HCT116 (cell line): ENCODE results near the gene MYLK. TPM values are rescaled to one million over a fixed set of nuclear protein-coding genes. Genes with fewer than 3 reads are reported as not detected.

Experiments
- ATAC-seq: fragments of 200-7000 bp; cut with Tn5 transposase; 2 replicates; pipeline ENCODE4 v1.9.1; 2020; ENCODE audit warnings: mild to moderate bottlenecking, moderate library complexity
- BruUV-seq: library from RNA; stranded (reverse); fragments of 400-500 nt; replicated peaks from 2 replicates; lab custom pipeline; 2021; lab: Mats Ljungman, UMichigan
- CTCF ChIA-PET: fragments of 300-600 bp; sonication (Branson Sonifier 250); formaldehyde crosslinking; loops from one replicate; lab custom pipeline; 2021; ENCODE audit warnings: antibody characterized with exemption; lab: Charles Lee
- POLR2A ChIA-PET: fragments of 300-600, 350-600 bp; sonication (Branson Sonifier 250); formaldehyde crosslinking; loops from one replicate; lab custom pipeline; 2021; ENCODE audit warnings: antibody characterized with exemption; lab: Charles Lee
- RAD21 ChIA-PET, 2 experiments: fragments of 300-600 bp; sonication (Branson Sonifier 250); formaldehyde crosslinking; loops; one replicate each; lab custom pipeline; 2023; ENCODE audit warnings: low total read pairs in 2 of 2; ENCODE audit not compliant: uncharacterized antibody in 2 of 2, unreplicated experiment in 2 of 2, low non-redundant PET in 1 of 2; lab: Charles Lee
- DNase-seq: peaks from one replicate; pipeline ENCODE4 v3.0.0-alpha.2; 2010; ENCODE audit warnings: low read depth, low spot score
- H2AFZ ChIP-seq: fragments of 200-600 bp; shearing (Covaris generic), sonication (generic); 2 replicates; pipeline ENCODE4 v1.6.1; 2017; ENCODE audit warnings: low read depth, mixed run types, mixed read lengths, antibody characterized with exemption, low read length; ENCODE audit not compliant: poor library complexity, severe bottlenecking
- H3K27ac ChIP-seq: 2 replicates; pipeline ENCODE4 v1.5.1; 2012; ENCODE audit warnings: low read depth, low read length
- H3K27me3 ChIP-seq: fragments of 200-600 bp; sonication (generic); 2 replicates; pipeline ENCODE4 v1.6.1; 2016; ENCODE audit warnings: mixed run types, low read length, mixed read lengths; ENCODE audit not compliant: insufficient read depth
- H3K36me3 ChIP-seq, 2 experiments: fragments of 200-500 bp in 1 of 2; fragments of 200-600 bp in 1 of 2; sonication (Bioruptor generic) in 1 of 2; sonication (generic) in 1 of 2; 2 replicates each; pipeline versions ENCODE4 v1.5.1 to v1.6.1; 2014 to 2016; ENCODE audit warnings: low read length in 2 of 2, inconsistent platforms in 1 of 2, mixed read lengths in 1 of 2, mixed run types in 1 of 2; ENCODE audit not compliant: insufficient read depth in 2 of 2, control insufficient read depth in 1 of 2
- H3K4me1 ChIP-seq, 2 experiments: fragments of 200-600 bp in 1 of 2; sonication (generic) in 1 of 2; 2 replicates each; pipeline versions ENCODE4 v1.5.1 to v1.6.1; 2012 to 2017; ENCODE audit warnings: low read length in 2 of 2, inconsistent platforms in 1 of 2, mild to moderate bottlenecking in 1 of 2, mixed read lengths in 1 of 2, mixed run types in 1 of 2, moderate library complexity in 1 of 2; ENCODE audit not compliant: insufficient read depth in 2 of 2, control insufficient read depth in 1 of 2
- H3K4me2 ChIP-seq: fragments of 200-600 bp; sonication (generic); 2 replicates; pipeline ENCODE4 v1.6.1; 2017; ENCODE audit warnings: mixed run types, low read length, mixed read lengths
- H3K4me3 ChIP-seq, 2 experiments: fragments of 200-600 bp in 1 of 2; sonication (generic) in 1 of 2; replicated peaks in 1 of 2; 2 replicates each; pipeline ENCODE4 v1.5.1; 2011 to 2016; ENCODE audit warnings: low read length in 2 of 2, control low read depth in 1 of 2, low read depth in 1 of 2, mild to moderate bottlenecking in 1 of 2, mixed read lengths in 1 of 2, mixed run types in 1 of 2
- H3K79me2 ChIP-seq: fragments of 200-600 bp; sonication (generic); 2 replicates; pipeline ENCODE4 v1.6.1; 2017; ENCODE audit warnings: mild to moderate bottlenecking, mixed run types, low read length, moderate library complexity, mixed read lengths; ENCODE audit not compliant: insufficient read depth
- H3K9ac ChIP-seq: fragments of 200-600 bp; sonication (generic); 2 replicates; pipeline ENCODE4 v1.6.1; 2016; ENCODE audit warnings: low read length, mixed read lengths
- H3K9me2 ChIP-seq: fragments of 200-600 bp; sonication (generic), shearing (Covaris generic); 2 replicates; pipeline ENCODE4 v1.6.1; 2017; ENCODE audit warnings: mixed run types, mild to moderate bottlenecking, moderate library complexity; ENCODE audit not compliant: insufficient read depth
- H3K9me3 ChIP-seq, 2 experiments: fragments of 200-500 bp in 1 of 2; fragments of 200-600 bp in 1 of 2; sonication (Bioruptor generic) in 1 of 2; sonication (generic) in 1 of 2; 2 replicates each; pipeline ENCODE4 v1.6.1; 2014 to 2017; ENCODE audit warnings: low read length in 2 of 2, mixed read lengths in 2 of 2, inconsistent platforms in 1 of 2, low read depth in 1 of 2, mild to moderate bottlenecking in 1 of 2, mixed run types in 1 of 2, moderate library complexity in 1 of 2; ENCODE audit not compliant: control insufficient read depth in 1 of 2, insufficient read depth in 1 of 2
- H4K20me1 ChIP-seq: fragments of 200-600 bp; sonication (generic), shearing (Covaris generic); 2 replicates; pipeline ENCODE4 v1.6.1; 2017; ENCODE audit warnings: mixed run types, mild to moderate bottlenecking, moderate library complexity; ENCODE audit not compliant: insufficient read depth
- ATF3 ChIP-seq: IDR thresholded peaks from 2 replicates; pipeline ENCODE4 v1.6.1; 2012
- CBX3 ChIP-seq: IDR thresholded peaks from 2 replicates; pipeline ENCODE4 v1.6.1; 2012; ENCODE audit warnings: low read depth
- CEBPB ChIP-seq: IDR thresholded peaks from 2 replicates; pipeline ENCODE4 v1.6.1; 2012; ENCODE audit warnings: low read depth
- CTCF ChIP-seq, 3 experiments: fragments of 200-600 bp in 1 of 3; sonication (generic) in 1 of 3; IDR thresholded peaks in 2 of 3; conservative IDR thresholded peaks in 1 of 3; 2 replicates each; pipeline ENCODE4 v1.5.1; 2012 to 2017; ENCODE audit warnings: low read depth in 2 of 3, low read length in 2 of 3, antibody characterized with exemption in 1 of 3, borderline replicate concordance in 1 of 3, control low read depth in 1 of 3, mild to moderate bottlenecking in 1 of 3, mixed read lengths in 1 of 3, mixed run types in 1 of 3, moderate library complexity in 1 of 3; ENCODE audit not compliant: insufficient read depth in 1 of 3
- EGR1 ChIP-seq: IDR thresholded peaks from 2 replicates; pipeline ENCODE4 v1.6.1; 2012; ENCODE audit warnings: low read depth
- ELF1 ChIP-seq: IDR thresholded peaks from 2 replicates; pipeline ENCODE4 v1.6.1; 2012; ENCODE audit warnings: low read depth, borderline replicate concordance
- EZH2 ChIP-seq: fragments of 200-600 bp; sonication (generic); IDR thresholded peaks from 2 replicates; pipeline ENCODE4 v1.6.1; 2017; ENCODE audit warnings: antibody characterized with exemption, mixed run types
- EZH2phosphoT487 ChIP-seq: fragments of 200-600 bp; IDR thresholded peaks from 2 replicates; pipeline ENCODE4 v1.6.1; 2018; ENCODE audit warnings: antibody characterized with exemption, borderline replicate concordance
- JUND ChIP-seq: IDR thresholded peaks from 2 replicates; pipeline ENCODE4 v1.6.1; 2012
- MAX ChIP-seq: IDR thresholded peaks from 2 replicates; pipeline ENCODE4 v1.6.1; 2012
- POLR2A ChIP-seq: IDR thresholded peaks from 2 replicates; pipeline ENCODE4 v1.7.0; 2011; ENCODE audit warnings: borderline replicate concordance; ENCODE audit not compliant: insufficient read depth, insufficient read length; ENCODE audit errors: extremely low read depth
- POLR2AphosphoS5 ChIP-seq: IDR thresholded peaks from 2 replicates; pipeline ENCODE4 v1.6.1; 2011; ENCODE audit warnings: mild to moderate bottlenecking, low read depth, low read length, moderate library complexity
- RAD21 ChIP-seq: IDR thresholded peaks from 2 replicates; pipeline ENCODE4 v1.6.1; 2012; ENCODE audit warnings: low read depth, mild to moderate bottlenecking
- REST ChIP-seq: IDR thresholded peaks from 2 replicates; pipeline ENCODE4 v1.6.1; 2012; ENCODE audit warnings: low read depth
- SIN3A ChIP-seq: IDR thresholded peaks from 2 replicates; pipeline ENCODE4 v1.6.1; 2012; ENCODE audit warnings: low read depth
- SP1 ChIP-seq: IDR thresholded peaks from 2 replicates; pipeline ENCODE4 v1.6.1; 2012; ENCODE audit warnings: low read depth
- TCF7L2 ChIP-seq: IDR thresholded peaks from 2 replicates; pipeline ENCODE4 v1.7.0; 2011; ENCODE audit warnings: borderline replicate concordance, inconsistent platforms; ENCODE audit not compliant: insufficient read depth, insufficient read length; ENCODE audit errors: extremely low read depth
- ZBTB33 ChIP-seq: IDR thresholded peaks from 2 replicates; pipeline ENCODE4 v1.6.1; 2011; ENCODE audit warnings: mild to moderate bottlenecking, low read length, moderate library complexity; ENCODE audit not compliant: insufficient replicate concordance; ENCODE audit errors: extremely low read depth
- ZFX ChIP-seq: fragments of 450-650 bp; IDR thresholded peaks from 2 replicates; pipeline ENCODE4 v1.6.1; 2017
- ZNF274 ChIP-seq: fragments of 200-500 bp; sonication (Bioruptor generic); IDR thresholded peaks from 2 replicates; pipeline ENCODE4 v1.6.1; 2014; ENCODE audit warnings: mild to moderate bottlenecking, low read depth, low read length, inconsistent platforms
- intact Hi-C: fragments of 100-400 bp; cut with micrococcal nuclease; formaldehyde crosslinking; loops from 2 replicates; pipeline ENCODE4 v1.10.0; 2022
- total RNA-seq: library from RNA; stranded (reverse); gene quantifications from one replicate; pipeline ENCODE4 v1.2.1, GENCODE V29; 2021; ENCODE audit not compliant: unreplicated experiment

MYLK gene
- total RNA-seq, 1 experiment from 2014 or later: 3.8 TPM

GRCh38 chr3:123920868-123921267, 36.7 kb upstream of the MYLK start:
- Histone ChIP-seq H3K4me2 (no peak overlapping the region), H3K4me3 (no peak overlapping the region)

More at GRCh38 chr3:123920868-123921267, 36.7 kb upstream of the MYLK start:
- CTCF ChIA-PET: no interaction called here
- TF ChIP-seq CTCF (IDR thresholded peaks at IDR 0.05 in 2 of 3, conservative IDR thresholded peaks at IDR 0.05 in 1 of 3; ENCODE audit: borderline replicate concordance in 1 of 3, insufficient read depth in 1 of 3, low read depth in 2 of 3, low read length in 2 of 3) (no peak), TCF7L2 (no peak), REST (no peak), ELF1 (no peak), MAX (no peak), EGR1 (no peak), CBX3 (no peak), POLR2A (no peak), ATF3 (no peak), POLR2AphosphoS5 (no peak), EZH2 (no peak), ZFX (no peak), RAD21 (no peak), ZBTB33 (no peak), ZNF274 (no peak), CEBPB (no peak), SIN3A (no peak), JUND (no peak), EZH2phosphoT487 (no peak), SP1 (no peak)
- TF ChIP-seq, all 23 proteins: peak for 0
- Histone ChIP-seq H3K36me3 (peaks cover 7 to 12% of the 10 kb centered on the region in 2 experiments; a peak in 2 of 4 replicates), H3K9me2 (no peaks in the 10 kb centered on the region), H3K79me2 (no peaks in the 10 kb centered on the region; the same call in 1 of the 2 replicates), H2AFZ (no peak overlapping the region), H3K9me3 (0 out of 4 replicates have a peak, but pooled peaks cover 0 to 3% of the 10 kb centered on the region in 2 experiments), H3K4me1 (no peaks in the 10 kb centered on the region), H3K27ac (no peak overlapping the region), H4K20me1 (no peaks in the 10 kb centered on the region), H3K27me3 (no peaks in the 10 kb centered on the region), H3K9ac (no peak overlapping the region)
- POLR2A ChIA-PET: no interaction called here
- no peak for ATAC-seq
- RAD21 ChIA-PET: no interaction called here
- no TSS peak for BruUV-seq
- no peak for DNase-seq
- intact Hi-C loops: no loop called here
